B cell (primary cell): ENCODE measurements around the gene NEMP1. TPM values are rescaled to one million over a fixed set of nuclear protein-coding genes. Genes with fewer than 3 reads are reported as not detected.

Experiments
- ATAC-seq: fragments of 200-7000 bp; cut with Tn5 transposase; one replicate; pipeline ENCODE4 v1.10.0; 2021; ENCODE audit warnings: low read depth, mild to moderate bottlenecking, moderate number of reproducible peaks, moderate library complexity
- CTCF ChIA-PET: fragments of 350-600 bp; sonication (Branson Sonifier 250); formaldehyde crosslinking; loops from one replicate; lab custom pipeline; 2021; ENCODE audit warnings: antibody characterized with exemption, inconsistent platforms; lab: Charles Lee
- POLR2A ChIA-PET: fragments of 350-600 bp; sonication (Branson Sonifier 250); formaldehyde crosslinking; loops from one replicate; lab custom pipeline; 2021; ENCODE audit warnings: antibody characterized with exemption; lab: Charles Lee
- DNase-seq: peaks from one replicate; pipeline ENCODE4 v3.0.0; 2013
- H2AFZ ChIP-seq: 2 replicates; pipeline ENCODE4 v1.6.1; 2012; ENCODE audit warnings: mild to moderate bottlenecking, low read depth, low read length; ENCODE audit not compliant: insufficient read depth, poor library complexity, severe bottlenecking
- H3K27ac ChIP-seq, 2 donors: 1 replicate in 1 of 2; 2 replicates in 1 of 2; pipeline ENCODE4 v1.5.1; 2012 to 2013; ENCODE audit warnings: low read length in 2 of 2, mild to moderate bottlenecking in 2 of 2, moderate library complexity in 1 of 2
- H3K27me3 ChIP-seq, 4 experiments: fragments of 200-600 bp in 1 of 4; sonication (generic) in 1 of 4; replicated peaks in 1 of 4; 1 replicate in 2 of 4; 2 replicates in 2 of 4; pipeline versions ENCODE4 v1.6.1 to v1.7.0; 2013 to 2016; ENCODE audit warnings: low read length in 3 of 4, mild to moderate bottlenecking in 2 of 4, mixed read lengths in 1 of 4, moderate library complexity in 1 of 4; ENCODE audit not compliant: insufficient read depth in 4 of 4, control insufficient read depth in 3 of 4; ENCODE audit errors: control extremely low read depth in 1 of 4
- H3K36me3 ChIP-seq, 2 experiments: replicated peaks in 1 of 2; 1 replicate in 1 of 2; 2 replicates in 1 of 2; pipeline versions ENCODE4 v1.6.1 to v1.7.1; 2013; ENCODE audit warnings: low read length in 1 of 2; ENCODE audit not compliant: insufficient read depth in 2 of 2, control insufficient read depth in 1 of 2; ENCODE audit errors: control extremely low read depth in 1 of 2, extremely low read depth in 1 of 2
- H3K4me1 ChIP-seq, 2 donors: fragments of 200-600 bp in 1 of 2; sonication (generic) in 1 of 2; 1 replicate in 1 of 2; 2 replicates in 1 of 2; pipeline versions ENCODE4 v1.5.1 to v1.6.1; 2013 to 2017; ENCODE audit warnings: low read length in 2 of 2; ENCODE audit not compliant: control insufficient read depth in 2 of 2, insufficient read depth in 2 of 2
- H3K4me2 ChIP-seq: replicated peaks from 2 replicates; pipeline ENCODE3; 2012; ENCODE audit warnings: mild to moderate bottlenecking, low read depth, low read length; ENCODE audit not compliant: poor library complexity, severe bottlenecking
- H3K4me3 ChIP-seq, 5 experiments: fragments of 200-600 bp in 1 of 5; sonication (generic) in 1 of 5; 1 replicate in 3 of 5; 2 replicates in 2 of 5; pipeline versions ENCODE4 v1.5.1 to v1.7.0; 2011 to 2016; ENCODE audit warnings: low read length in 4 of 5, mild to moderate bottlenecking in 4 of 5, low read depth in 2 of 5, control low read depth in 1 of 5, moderate library complexity in 1 of 5; ENCODE audit not compliant: insufficient read depth in 1 of 5; ENCODE audit errors: control extremely low read depth in 1 of 5, extremely low read depth in 1 of 5
- H3K79me2 ChIP-seq: fragments of 200-600 bp; sonication (generic); one replicate; pipeline ENCODE4 v1.6.0; 2016; ENCODE audit warnings: low read length; ENCODE audit not compliant: control insufficient read depth, insufficient read depth
- H3K9ac ChIP-seq: fragments of 200-600 bp; sonication (generic); 2 replicates; pipeline ENCODE4 v1.6.1; 2017; ENCODE audit warnings: mild to moderate bottlenecking, low read length, moderate library complexity
- H3K9me3 ChIP-seq, 3 donors: one replicate each; pipeline versions ENCODE4 v1.6.1 to v1.7.1; 2013; ENCODE audit warnings: low read length in 2 of 3; ENCODE audit not compliant: control insufficient read depth in 2 of 3, insufficient read depth in 1 of 3; ENCODE audit errors: control extremely low read depth in 1 of 3
- H4K20me1 ChIP-seq: 2 replicates; pipeline ENCODE4 v1.6.0; 2012; ENCODE audit warnings: mild to moderate bottlenecking, low read length; ENCODE audit not compliant: insufficient read depth, control insufficient read depth, poor library complexity, severe bottlenecking
- H3K27ac Mint-ChIP-seq: one replicate; pipeline ENCODE4 v1.8.0; 2021; ENCODE audit warnings: mixed read lengths
- H3K27me3 Mint-ChIP-seq: one replicate; pipeline ENCODE4 v1.8.0; 2021; ENCODE audit warnings: mixed read lengths
- H3K4me1 Mint-ChIP-seq: one replicate; pipeline ENCODE4 v1.8.0; 2021; ENCODE audit warnings: mixed read lengths
- H3K4me3 Mint-ChIP-seq: one replicate; pipeline ENCODE4 v1.8.0; 2021; ENCODE audit warnings: mixed read lengths
- H3K9me3 Mint-ChIP-seq: one replicate; pipeline ENCODE4 v1.8.0; 2022; ENCODE audit warnings: mixed read lengths; ENCODE audit not compliant: insufficient read depth
- EZH2 ChIP-seq: IDR thresholded peaks from 2 replicates; pipeline ENCODE4 v1.6.1; 2012; ENCODE audit warnings: borderline replicate concordance, low read depth, mild to moderate bottlenecking, moderate library complexity, low read length; ENCODE audit not compliant: insufficient read depth, poor library complexity, severe bottlenecking
- WGBS: methylation state at CpG from one replicate; pipeline ENCODE4 v1.1.5; 2013; ENCODE audit warnings: missing lambda C conversion rate; ENCODE audit not compliant: insufficient coverage; 5-methylcytosine and 5-hydroxymethylcytosine counted together
- intact Hi-C: fragments of 100-400 bp; cut with micrococcal nuclease; formaldehyde crosslinking; loops from one replicate; pipeline ENCODE4 v1.10.0; 2022
- polyA plus RNA-seq: library from polyadenylated mRNA; depleted of rRNA; stranded (reverse); fragments of >200 nt; gene quantifications from 2 replicates; pipeline ENCODE4 v1.2.3, GENCODE V29; 2012
- total RNA-seq, 2 donors: library from RNA; stranded (reverse); fragments of 120-200 nt in 1 of 2; gene quantifications; 1 replicate in 1 of 2; 2 replicates in 1 of 2; pipeline versions ENCODE4 v1.2.3 to v1.2.4, GENCODE V29; 2013 to 2022
- TF ChIP-seq, protein P1 (sequence below): fragments of 200-600 bp; IDR thresholded peaks from one replicate; pipeline ENCODE4 v1.8.0; 2022; ENCODE audit warnings: antibody characterized with exemption, mild to moderate bottlenecking

NEMP1 gene
- total and polyA plus RNA-seq, 2 donors (not counting 1 experiment from before 2014, with no cell fraction given): 13.6 to 35.0 TPM

DNA sequence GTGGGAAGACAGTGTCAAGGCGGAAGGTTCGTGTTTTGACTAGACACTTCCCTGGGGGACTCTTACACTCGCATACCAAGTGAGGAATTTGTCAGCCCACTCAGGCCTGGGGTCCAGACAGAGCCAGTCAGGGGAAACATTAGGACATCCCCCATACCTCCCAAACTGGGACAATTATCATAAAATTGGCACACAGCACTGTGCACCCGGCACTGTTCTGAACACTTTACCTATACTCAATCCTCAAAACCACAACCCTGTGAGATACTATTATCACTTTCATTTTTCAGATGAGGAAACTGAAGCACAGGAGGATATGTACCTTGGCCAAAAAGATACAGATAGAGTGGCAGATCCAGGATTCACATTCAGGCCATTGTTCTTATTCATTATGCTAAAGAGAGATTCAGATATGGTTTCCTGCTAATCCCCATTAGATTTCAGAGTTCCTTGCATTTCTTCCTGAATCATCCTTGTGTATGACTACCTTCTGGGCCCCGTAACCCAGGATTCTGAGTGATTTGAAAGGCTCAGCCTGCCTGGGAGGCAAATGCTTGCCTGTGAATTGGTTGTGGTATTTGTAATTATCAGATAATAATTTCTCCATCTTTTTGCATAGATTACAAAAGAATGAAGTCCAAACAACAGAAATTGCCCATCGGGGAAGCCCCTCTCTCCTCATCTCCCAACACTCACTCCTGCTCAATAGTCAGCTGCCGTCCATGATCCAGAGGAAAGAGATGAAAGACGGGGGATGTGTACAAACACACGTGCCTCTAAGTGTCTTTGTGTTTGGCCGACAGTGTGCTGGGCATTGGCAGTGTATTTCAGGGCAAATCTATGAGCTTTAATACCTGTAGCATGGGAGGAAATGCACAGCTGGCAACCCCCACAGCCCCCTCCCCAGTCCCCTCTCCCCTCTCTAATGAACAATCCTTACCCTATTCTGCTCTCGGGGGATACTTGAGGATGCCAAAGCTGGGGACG, 66.9 kb downstream of the NEMP1 start:
- Histone ChIP-seq H3K9me3 (no peaks in the 10 kb centered on the region), H3K4me2 (no peak overlapping the region), H2AFZ (peak overlapping the region; percentile 29), H3K9ac (no peak overlapping the region), H3K4me3 (no peak overlapping the region), H3K27ac (no peak overlapping the region), H3K4me1 (peaks cover 7 to 21% of the 10 kb centered on the region in 2 donors), H4K20me1 (no peaks in the 10 kb centered on the region), H3K36me3 (no peaks in the 10 kb centered on the region), H3K79me2 (peaks cover 5% of the 10 kb centered on the region), H3K27me3 (peaks cover 0 to 3% (median 1%) of the 10 kb centered on the region in 4 experiments)
- CTCF ChIA-PET: interaction anchor here (1.2 to 3.1 kb wide), 4 partner anchors 11 to 100 kb away, joined by 3 to 12 read pairs (median 9); partner anchors contain the start of gene STAT6
- Mint-ChIP-seq H3K27me3 (peaks cover 18% of the 10 kb centered on the region), H3K9me3 (no peaks in the 10 kb centered on the region), H3K4me3 (peak overlapping the region; percentile 36), H3K4me1 (peaks cover 22% of the 10 kb centered on the region), H3K27ac (no peak overlapping the region)
- TF ChIP-seq, protein P1, sequence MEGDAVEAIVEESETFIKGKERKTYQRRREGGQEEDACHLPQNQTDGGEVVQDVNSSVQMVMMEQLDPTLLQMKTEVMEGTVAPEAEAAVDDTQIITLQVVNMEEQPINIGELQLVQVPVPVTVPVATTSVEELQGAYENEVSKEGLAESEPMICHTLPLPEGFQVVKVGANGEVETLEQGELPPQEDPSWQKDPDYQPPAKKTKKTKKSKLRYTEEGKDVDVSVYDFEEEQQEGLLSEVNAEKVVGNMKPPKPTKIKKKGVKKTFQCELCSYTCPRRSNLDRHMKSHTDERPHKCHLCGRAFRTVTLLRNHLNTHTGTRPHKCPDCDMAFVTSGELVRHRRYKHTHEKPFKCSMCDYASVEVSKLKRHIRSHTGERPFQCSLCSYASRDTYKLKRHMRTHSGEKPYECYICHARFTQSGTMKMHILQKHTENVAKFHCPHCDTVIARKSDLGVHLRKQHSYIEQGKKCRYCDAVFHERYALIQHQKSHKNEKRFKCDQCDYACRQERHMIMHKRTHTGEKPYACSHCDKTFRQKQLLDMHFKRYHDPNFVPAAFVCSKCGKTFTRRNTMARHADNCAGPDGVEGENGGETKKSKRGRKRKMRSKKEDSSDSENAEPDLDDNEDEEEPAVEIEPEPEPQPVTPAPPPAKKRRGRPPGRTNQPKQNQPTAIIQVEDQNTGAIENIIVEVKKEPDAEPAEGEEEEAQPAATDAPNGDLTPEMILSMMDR: no peak
- no peak for TF ChIP-seq EZH2
- POLR2A ChIA-PET: interaction anchor here (0.9 kb wide), 1 partner anchor 101 kb away, joined by 5 read pairs; no protein-coding TSS in a partner anchor
- ATAC-seq (no peak), DNase-seq (no peak)
- 86% methylated on average over 4 of the region's 12 CpGs for WGBS
- intact Hi-C loops: no loop called here
